ENCODE results near the gene PCDHB1.

Gene PCDHB1, protein sequence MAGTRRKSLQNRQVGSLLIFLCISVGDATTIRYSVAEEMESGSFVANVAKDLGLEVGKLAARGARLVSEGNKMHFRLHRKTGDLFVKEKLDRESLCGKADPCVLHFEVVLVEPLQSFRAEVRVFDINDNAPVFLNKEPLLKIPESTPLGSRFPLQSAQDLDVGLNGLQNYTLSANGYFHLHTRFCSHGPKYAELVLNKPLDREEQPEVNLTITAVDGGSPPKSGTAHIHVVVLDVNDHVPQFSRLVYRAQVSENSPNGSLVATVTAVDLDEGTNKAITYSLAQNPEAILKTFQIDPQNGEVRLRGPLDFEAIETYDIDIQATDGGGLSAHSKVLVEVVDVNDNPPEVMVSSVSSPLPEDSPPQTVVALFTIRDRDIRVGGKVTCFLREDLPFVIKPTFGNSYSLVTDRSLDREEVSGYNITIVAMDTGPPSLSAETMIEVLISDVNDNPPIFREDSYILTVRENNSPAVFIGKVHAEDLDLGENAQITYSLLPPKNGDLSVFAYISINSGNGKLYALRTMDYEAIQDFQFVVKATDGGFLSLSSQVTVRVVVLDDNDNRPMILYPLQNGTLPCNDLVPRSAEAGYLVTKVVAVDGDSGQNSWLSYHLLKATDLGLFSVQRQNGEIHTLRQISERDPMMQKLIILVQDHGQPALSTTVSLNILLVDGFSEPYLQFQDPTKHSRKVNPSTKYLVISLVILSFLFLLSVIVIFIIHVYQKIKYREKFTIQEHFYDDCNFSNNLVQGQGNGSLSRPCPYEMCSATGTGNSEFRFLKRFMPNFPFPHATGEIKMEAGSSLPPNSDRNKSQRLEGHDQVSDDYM

GRCh38 chr5:141050622-141051520 lies at the start of gene PCDHB1:
Gene PCDHB1 (plus strand): TSS chr5:141051374. CDS start chr5:141051471, 97 bp downstream.
- TF ChIP-seq USF1 (IDR thresholded peaks at IDR 0.05) = no peak
- TF ChIP-seq NFIC (IDR thresholded peaks at IDR 0.05) = no peak
- TF ChIP-seq, protein P1, sequence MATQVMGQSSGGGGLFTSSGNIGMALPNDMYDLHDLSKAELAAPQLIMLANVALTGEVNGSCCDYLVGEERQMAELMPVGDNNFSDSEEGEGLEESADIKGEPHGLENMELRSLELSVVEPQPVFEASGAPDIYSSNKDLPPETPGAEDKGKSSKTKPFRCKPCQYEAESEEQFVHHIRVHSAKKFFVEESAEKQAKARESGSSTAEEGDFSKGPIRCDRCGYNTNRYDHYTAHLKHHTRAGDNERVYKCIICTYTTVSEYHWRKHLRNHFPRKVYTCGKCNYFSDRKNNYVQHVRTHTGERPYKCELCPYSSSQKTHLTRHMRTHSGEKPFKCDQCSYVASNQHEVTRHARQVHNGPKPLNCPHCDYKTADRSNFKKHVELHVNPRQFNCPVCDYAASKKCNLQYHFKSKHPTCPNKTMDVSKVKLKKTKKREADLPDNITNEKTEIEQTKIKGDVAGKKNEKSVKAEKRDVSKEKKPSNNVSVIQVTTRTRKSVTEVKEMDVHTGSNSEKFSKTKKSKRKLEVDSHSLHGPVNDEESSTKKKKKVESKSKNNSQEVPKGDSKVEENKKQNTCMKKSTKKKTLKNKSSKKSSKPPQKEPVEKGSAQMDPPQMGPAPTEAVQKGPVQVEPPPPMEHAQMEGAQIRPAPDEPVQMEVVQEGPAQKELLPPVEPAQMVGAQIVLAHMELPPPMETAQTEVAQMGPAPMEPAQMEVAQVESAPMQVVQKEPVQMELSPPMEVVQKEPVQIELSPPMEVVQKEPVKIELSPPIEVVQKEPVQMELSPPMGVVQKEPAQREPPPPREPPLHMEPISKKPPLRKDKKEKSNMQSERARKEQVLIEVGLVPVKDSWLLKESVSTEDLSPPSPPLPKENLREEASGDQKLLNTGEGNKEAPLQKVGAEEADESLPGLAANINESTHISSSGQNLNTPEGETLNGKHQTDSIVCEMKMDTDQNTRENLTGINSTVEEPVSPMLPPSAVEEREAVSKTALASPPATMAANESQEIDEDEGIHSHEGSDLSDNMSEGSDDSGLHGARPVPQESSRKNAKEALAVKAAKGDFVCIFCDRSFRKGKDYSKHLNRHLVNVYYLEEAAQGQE (IDR thresholded peaks at IDR 0.05; ENCODE audit: low read depth) = no peak
- TF ChIP-seq EGR1 (IDR thresholded peaks at IDR 0.05) = no peak
- no peak for TF ChIP-seq TEAD4 (IDR thresholded peaks at IDR 0.05)
- TF ChIP-seq RAD21 (IDR thresholded peaks at IDR 0.05; ENCODE audit: low read depth) = no peak
- TF ChIP-seq FOXM1 (IDR thresholded peaks at IDR 0.05; ENCODE audit: borderline replicate concordance, low read depth) = no peak
- TF ChIP-seq MAX (IDR thresholded peaks at IDR 0.05) = no peak
- TF ChIP-seq CEBPB (IDR thresholded peaks at IDR 0.05) = no peak
- TF ChIP-seq YY1 (IDR thresholded peaks at IDR 0.05; ENCODE audit: low read depth) = no peak
- TF ChIP-seq ZBTB7A (IDR thresholded peaks at IDR 0.05; ENCODE audit: low read depth) = no peak
- TF ChIP-seq EP300 (IDR thresholded peaks at IDR 0.05; ENCODE audit: borderline replicate concordance) = no peak
- no peak for TF ChIP-seq TAF1 (IDR thresholded peaks at IDR 0.05; ENCODE audit: low read depth)
- TF ChIP-seq CREB1 (IDR thresholded peaks at IDR 0.05; ENCODE audit: low read depth) = no peak
- TF ChIP-seq TCF12 (IDR thresholded peaks at IDR 0.05; ENCODE audit: low read depth) = no peak

GRCh38 chr5:141001446-141001843 lies 49.7 kb upstream of the PCDHB1 start:
- TF ChIP-seq CREB1 (IDR thresholded peaks at IDR 0.05; ENCODE audit: low read depth) (no peak), EP300 (IDR thresholded peaks at IDR 0.05; ENCODE audit: borderline replicate concordance) (no peak), ZBTB7A (IDR thresholded peaks at IDR 0.05; ENCODE audit: low read depth) (no peak), MAX (IDR thresholded peaks at IDR 0.05) (no peak), RAD21 (IDR thresholded peaks at IDR 0.05; ENCODE audit: low read depth) (no peak), YY1 (IDR thresholded peaks at IDR 0.05; ENCODE audit: low read depth) (no peak), TCF12 (IDR thresholded peaks at IDR 0.05; ENCODE audit: low read depth) (no peak), TEAD4 (IDR thresholded peaks at IDR 0.05) (no peak), NFIC (IDR thresholded peaks at IDR 0.05) (no peak)
- TF ChIP-seq, protein P1 (IDR thresholded peaks at IDR 0.05; ENCODE audit: low read depth) = no peak

DNA sequence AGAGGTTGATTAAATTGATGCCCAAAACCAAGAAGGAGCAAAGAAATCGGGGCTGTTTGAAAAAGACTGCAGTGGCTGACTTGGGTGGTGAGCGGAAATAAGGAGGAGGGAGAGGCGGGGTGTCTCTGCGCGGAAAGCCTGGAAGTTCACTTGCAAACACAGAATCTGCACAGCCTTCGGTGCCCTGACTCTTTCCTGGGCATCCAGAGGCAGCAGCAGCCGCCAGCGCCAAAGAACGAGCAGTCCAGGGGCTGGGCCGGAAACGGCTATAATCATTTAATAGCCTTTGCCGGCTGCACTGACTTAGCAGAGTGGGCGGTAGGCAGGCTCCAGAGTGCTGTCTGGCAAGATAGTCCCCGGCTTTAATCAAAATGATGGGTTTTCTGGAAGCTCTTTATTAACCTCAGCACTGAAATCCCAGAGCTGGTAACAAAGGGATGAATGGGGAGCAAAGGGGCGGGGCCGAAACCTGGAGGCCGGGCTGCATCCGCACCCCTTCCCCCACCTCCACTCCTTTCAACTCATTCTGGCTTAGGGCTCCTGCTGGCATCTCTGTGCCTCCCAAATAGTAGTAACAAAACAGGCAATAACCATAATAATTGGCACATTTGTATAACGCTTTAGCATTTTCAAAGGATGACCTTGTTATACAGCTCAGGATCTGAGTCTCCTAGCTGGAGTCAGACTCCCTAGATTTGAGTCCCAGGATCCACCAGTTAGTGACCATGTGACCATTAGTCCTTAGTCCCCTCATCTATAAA lies 49.1 kb upstream of the PCDHB1 start:
- no peak for TF ChIP-seq NFIC (IDR thresholded peaks at IDR 0.05)
- TF ChIP-seq, protein P1 (IDR thresholded peaks at IDR 0.05; ENCODE audit: low read depth) = no peak
- no peak for TF ChIP-seq TEAD4 (IDR thresholded peaks at IDR 0.05)
- TF ChIP-seq EGR1 (IDR thresholded peaks at IDR 0.05) = no peak
- no peak for TF ChIP-seq CREB1 (IDR thresholded peaks at IDR 0.05; ENCODE audit: low read depth)
- TF ChIP-seq TCF12 (IDR thresholded peaks at IDR 0.05; ENCODE audit: low read depth) = no peak
- TF ChIP-seq MAX (IDR thresholded peaks at IDR 0.05) = no peak
- no peak for TF ChIP-seq FOXM1 (IDR thresholded peaks at IDR 0.05; ENCODE audit: borderline replicate concordance, low read depth)
- TF ChIP-seq RAD21 (IDR thresholded peaks at IDR 0.05; ENCODE audit: low read depth) = no peak
- no peak for TF ChIP-seq EP300 (IDR thresholded peaks at IDR 0.05; ENCODE audit: borderline replicate concordance)
- TF ChIP-seq YY1 (IDR thresholded peaks at IDR 0.05; ENCODE audit: low read depth) = no peak
- TF ChIP-seq TAF1 (IDR thresholded peaks at IDR 0.05; ENCODE audit: low read depth) = no peak
- no peak for TF ChIP-seq USF1 (IDR thresholded peaks at IDR 0.05)
- TF ChIP-seq CEBPB (IDR thresholded peaks at IDR 0.05) = no peak
- no peak for TF ChIP-seq ZBTB7A (IDR thresholded peaks at IDR 0.05; ENCODE audit: low read depth)

Measured in Ishikawa (cell line).